ENCODE data around the gene CDKAL1.

DNA sequence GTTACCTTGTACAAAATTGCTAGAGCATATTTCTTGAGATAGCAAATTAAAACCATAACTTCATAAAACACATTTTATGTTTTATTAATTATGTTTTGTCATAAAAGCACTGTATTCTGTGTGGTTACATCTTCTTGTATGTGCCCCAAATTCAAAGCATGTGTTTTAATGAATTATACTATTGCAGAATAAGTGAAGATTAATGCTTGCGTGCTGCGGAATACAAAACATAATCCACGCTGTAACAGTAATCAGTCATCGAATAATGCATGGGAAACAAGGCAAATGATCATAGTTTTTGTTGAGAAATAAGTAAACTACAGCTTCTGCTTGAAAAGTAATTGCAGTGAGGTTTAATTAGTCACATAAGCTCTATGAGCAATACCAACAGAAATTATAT is 600.1 kb downstream of the CDKAL1 start:
- TF ChIP-seq, protein P1, sequence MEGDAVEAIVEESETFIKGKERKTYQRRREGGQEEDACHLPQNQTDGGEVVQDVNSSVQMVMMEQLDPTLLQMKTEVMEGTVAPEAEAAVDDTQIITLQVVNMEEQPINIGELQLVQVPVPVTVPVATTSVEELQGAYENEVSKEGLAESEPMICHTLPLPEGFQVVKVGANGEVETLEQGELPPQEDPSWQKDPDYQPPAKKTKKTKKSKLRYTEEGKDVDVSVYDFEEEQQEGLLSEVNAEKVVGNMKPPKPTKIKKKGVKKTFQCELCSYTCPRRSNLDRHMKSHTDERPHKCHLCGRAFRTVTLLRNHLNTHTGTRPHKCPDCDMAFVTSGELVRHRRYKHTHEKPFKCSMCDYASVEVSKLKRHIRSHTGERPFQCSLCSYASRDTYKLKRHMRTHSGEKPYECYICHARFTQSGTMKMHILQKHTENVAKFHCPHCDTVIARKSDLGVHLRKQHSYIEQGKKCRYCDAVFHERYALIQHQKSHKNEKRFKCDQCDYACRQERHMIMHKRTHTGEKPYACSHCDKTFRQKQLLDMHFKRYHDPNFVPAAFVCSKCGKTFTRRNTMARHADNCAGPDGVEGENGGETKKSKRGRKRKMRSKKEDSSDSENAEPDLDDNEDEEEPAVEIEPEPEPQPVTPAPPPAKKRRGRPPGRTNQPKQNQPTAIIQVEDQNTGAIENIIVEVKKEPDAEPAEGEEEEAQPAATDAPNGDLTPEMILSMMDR (IDR thresholded peaks at IDR 0.05; ENCODE audit: insufficient read depth, low read length): no peak
- TF ChIP-seq POLR2AphosphoS5 (IDR thresholded peaks at IDR 0.05; ENCODE audit: low read depth) (no peak), GABPA (IDR thresholded peaks at IDR 0.05; ENCODE audit: low read depth) (no peak)
- TF ChIP-seq, protein P2, sequence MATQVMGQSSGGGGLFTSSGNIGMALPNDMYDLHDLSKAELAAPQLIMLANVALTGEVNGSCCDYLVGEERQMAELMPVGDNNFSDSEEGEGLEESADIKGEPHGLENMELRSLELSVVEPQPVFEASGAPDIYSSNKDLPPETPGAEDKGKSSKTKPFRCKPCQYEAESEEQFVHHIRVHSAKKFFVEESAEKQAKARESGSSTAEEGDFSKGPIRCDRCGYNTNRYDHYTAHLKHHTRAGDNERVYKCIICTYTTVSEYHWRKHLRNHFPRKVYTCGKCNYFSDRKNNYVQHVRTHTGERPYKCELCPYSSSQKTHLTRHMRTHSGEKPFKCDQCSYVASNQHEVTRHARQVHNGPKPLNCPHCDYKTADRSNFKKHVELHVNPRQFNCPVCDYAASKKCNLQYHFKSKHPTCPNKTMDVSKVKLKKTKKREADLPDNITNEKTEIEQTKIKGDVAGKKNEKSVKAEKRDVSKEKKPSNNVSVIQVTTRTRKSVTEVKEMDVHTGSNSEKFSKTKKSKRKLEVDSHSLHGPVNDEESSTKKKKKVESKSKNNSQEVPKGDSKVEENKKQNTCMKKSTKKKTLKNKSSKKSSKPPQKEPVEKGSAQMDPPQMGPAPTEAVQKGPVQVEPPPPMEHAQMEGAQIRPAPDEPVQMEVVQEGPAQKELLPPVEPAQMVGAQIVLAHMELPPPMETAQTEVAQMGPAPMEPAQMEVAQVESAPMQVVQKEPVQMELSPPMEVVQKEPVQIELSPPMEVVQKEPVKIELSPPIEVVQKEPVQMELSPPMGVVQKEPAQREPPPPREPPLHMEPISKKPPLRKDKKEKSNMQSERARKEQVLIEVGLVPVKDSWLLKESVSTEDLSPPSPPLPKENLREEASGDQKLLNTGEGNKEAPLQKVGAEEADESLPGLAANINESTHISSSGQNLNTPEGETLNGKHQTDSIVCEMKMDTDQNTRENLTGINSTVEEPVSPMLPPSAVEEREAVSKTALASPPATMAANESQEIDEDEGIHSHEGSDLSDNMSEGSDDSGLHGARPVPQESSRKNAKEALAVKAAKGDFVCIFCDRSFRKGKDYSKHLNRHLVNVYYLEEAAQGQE (IDR thresholded peaks at IDR 0.05; ENCODE audit: insufficient replicate concordance, low read depth): no peak
